Measurements from ENCODE around the gene SUCO. TPM values are rescaled to one million over a fixed set of nuclear protein-coding genes. Genes with fewer than 3 reads are reported as not detected.

SUCO gene
- total and polyA plus RNA-seq, 2 experiments from 2014 or later = 39.1 to 113 TPM

DNA sequence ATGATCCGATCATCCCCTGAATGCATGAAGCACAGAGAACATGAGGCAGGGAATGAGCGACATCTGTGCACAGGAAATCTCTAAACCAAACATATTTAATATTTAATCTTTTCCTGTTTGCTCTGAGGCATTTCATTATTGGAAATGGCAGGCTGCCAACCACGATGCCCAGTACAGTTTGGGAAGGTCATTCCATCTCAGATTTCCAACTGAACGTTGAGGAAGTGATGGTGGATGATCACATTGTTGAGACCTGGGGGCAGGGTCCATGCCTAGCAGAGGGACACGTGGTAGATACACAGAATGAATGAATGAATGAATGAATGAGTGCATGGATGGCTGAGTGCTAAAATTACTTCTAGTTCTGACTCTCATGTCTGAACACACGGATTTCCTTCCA lies 110.0 kb downstream of the SUCO start:
- Histone ChIP-seq H3K79me2 (no peaks in the 10 kb centered on the region), H3K4me2 (no peak overlapping the region), H3K9me3 (ENCODE audit: low read depth) (no peaks in the 10 kb centered on the region), H3K27me3 (no peaks in the 10 kb centered on the region), H3K4me3 (no peak overlapping the region), H3K36me3 (replicated peaks; ENCODE audit: insufficient read depth, low read depth) (no peaks in the 10 kb centered on the region), H3K9me2 (replicated peaks; ENCODE audit: insufficient read depth) (no peaks in the 10 kb centered on the region), H3K27ac (no peak overlapping the region), H2AFZ (no peak overlapping the region), H4K20me1 (ENCODE audit: insufficient read depth, poor library complexity, severe bottlenecking) (no peaks in the 10 kb centered on the region), H3K4me1 (ENCODE audit: insufficient read depth) (peaks cover 4% of the 10 kb centered on the region)
- WGBS (ENCODE audit: low lambda C conversion rate, missing lambda C conversion rate) = 81% methylated on average over 6 of the region's 6 CpGs
- no peak for TF ChIP-seq EZH2phosphoT487 (IDR thresholded peaks at IDR 0.05; ENCODE audit: low read depth, severe bottlenecking, unreplicated experiment)
- TF ChIP-seq, protein P1, sequence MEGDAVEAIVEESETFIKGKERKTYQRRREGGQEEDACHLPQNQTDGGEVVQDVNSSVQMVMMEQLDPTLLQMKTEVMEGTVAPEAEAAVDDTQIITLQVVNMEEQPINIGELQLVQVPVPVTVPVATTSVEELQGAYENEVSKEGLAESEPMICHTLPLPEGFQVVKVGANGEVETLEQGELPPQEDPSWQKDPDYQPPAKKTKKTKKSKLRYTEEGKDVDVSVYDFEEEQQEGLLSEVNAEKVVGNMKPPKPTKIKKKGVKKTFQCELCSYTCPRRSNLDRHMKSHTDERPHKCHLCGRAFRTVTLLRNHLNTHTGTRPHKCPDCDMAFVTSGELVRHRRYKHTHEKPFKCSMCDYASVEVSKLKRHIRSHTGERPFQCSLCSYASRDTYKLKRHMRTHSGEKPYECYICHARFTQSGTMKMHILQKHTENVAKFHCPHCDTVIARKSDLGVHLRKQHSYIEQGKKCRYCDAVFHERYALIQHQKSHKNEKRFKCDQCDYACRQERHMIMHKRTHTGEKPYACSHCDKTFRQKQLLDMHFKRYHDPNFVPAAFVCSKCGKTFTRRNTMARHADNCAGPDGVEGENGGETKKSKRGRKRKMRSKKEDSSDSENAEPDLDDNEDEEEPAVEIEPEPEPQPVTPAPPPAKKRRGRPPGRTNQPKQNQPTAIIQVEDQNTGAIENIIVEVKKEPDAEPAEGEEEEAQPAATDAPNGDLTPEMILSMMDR (IDR thresholded peaks at IDR 0.05; ENCODE audit: poor library complexity) = no peak
- TF ChIP-seq EZH2 (IDR thresholded peaks at IDR 0.05; ENCODE audit: borderline replicate concordance) = no peak
- no peak for DNase-seq (ENCODE audit: low spot score)

DNA sequence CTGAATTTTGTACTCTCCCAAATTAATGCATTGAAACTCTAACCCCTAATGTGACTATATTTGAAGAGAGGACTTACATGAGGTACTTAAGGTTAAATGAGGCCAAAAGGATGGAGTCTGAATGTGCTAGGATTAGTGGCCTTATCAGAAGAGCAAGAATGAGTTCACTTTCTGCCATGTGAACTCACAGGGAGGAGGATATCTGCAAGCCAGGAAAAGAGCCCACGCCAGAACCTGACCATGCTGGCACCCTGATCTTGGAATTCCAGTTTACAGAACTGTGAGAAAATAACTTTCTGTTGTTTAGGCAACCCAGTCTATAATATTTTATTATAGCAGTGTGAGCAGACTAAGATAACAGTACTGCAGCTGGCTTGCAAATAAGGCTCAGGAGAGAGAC lies 113.7 kb downstream of the SUCO start:
- TF ChIP-seq EZH2phosphoT487 (IDR thresholded peaks at IDR 0.05; ENCODE audit: low read depth, severe bottlenecking, unreplicated experiment) (no peak), EZH2 (IDR thresholded peaks at IDR 0.05; ENCODE audit: borderline replicate concordance) (no peak)
- TF ChIP-seq, protein P1 (IDR thresholded peaks at IDR 0.05; ENCODE audit: poor library complexity) = no peak
- Histone ChIP-seq H3K4me1 (ENCODE audit: insufficient read depth) (no peaks in the 10 kb centered on the region), H3K9me2 (replicated peaks; ENCODE audit: insufficient read depth) (no peaks in the 10 kb centered on the region), H3K27ac (no peak overlapping the region), H2AFZ (no peak overlapping the region), H4K20me1 (ENCODE audit: insufficient read depth, poor library complexity, severe bottlenecking) (no peaks in the 10 kb centered on the region), H3K4me3 (no peak overlapping the region), H3K36me3 (replicated peaks; ENCODE audit: insufficient read depth, low read depth) (no peaks in the 10 kb centered on the region), H3K27me3 (no peaks in the 10 kb centered on the region), H3K9me3 (ENCODE audit: low read depth) (no peaks in the 10 kb centered on the region), H3K4me2 (no peak overlapping the region), H3K79me2 (no peaks in the 10 kb centered on the region)
- no peak for DNase-seq (ENCODE audit: low spot score)
- 78% methylated on average over 1 of the region's 1 CpG for WGBS (ENCODE audit: low lambda C conversion rate, missing lambda C conversion rate)

DNA sequence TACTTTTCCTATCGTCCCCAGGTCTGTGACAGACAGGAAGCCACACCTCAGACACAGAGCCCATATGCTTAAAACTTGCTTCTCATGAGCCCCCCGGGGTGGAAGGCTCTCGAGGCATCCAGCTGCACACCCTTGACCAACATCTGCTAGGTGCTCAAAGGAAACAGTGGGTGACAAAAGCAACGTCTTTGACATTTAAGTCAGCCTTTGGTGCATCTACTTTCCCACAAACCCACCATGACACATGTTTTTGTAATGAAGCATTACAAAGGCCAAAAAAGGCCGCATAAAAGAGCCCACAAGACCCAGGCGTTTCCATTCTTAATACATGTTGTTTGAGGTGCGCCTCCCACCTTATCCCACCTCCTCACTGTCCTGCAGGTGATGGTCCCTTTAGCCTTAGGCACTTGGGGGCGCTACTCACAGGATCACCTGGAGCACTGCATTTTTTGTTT lies 114.2 kb downstream of the SUCO start:
- Histone ChIP-seq H2AFZ (no peak overlapping the region), H3K9me3 (ENCODE audit: low read depth) (no peaks in the 10 kb centered on the region), H3K4me2 (no peak overlapping the region), H3K27ac (no peak overlapping the region), H3K4me3 (no peak overlapping the region), H4K20me1 (ENCODE audit: insufficient read depth, poor library complexity, severe bottlenecking) (no peaks in the 10 kb centered on the region), H3K9me2 (replicated peaks; ENCODE audit: insufficient read depth) (no peaks in the 10 kb centered on the region), H3K27me3 (no peaks in the 10 kb centered on the region), H3K79me2 (no peaks in the 10 kb centered on the region), H3K4me1 (ENCODE audit: insufficient read depth) (no peaks in the 10 kb centered on the region), H3K36me3 (replicated peaks; ENCODE audit: insufficient read depth, low read depth) (no peaks in the 10 kb centered on the region)
- TF ChIP-seq, protein P1 (IDR thresholded peaks at IDR 0.05; ENCODE audit: poor library complexity) = no peak
- TF ChIP-seq EZH2phosphoT487 (IDR thresholded peaks at IDR 0.05; ENCODE audit: low read depth, severe bottlenecking, unreplicated experiment) (no peak), EZH2 (IDR thresholded peaks at IDR 0.05; ENCODE audit: borderline replicate concordance) (no peak)
- 88% methylated on average over 8 of the region's 8 CpGs for WGBS (ENCODE audit: low lambda C conversion rate, missing lambda C conversion rate)
- no peak for DNase-seq (ENCODE audit: low spot score)

DNA sequence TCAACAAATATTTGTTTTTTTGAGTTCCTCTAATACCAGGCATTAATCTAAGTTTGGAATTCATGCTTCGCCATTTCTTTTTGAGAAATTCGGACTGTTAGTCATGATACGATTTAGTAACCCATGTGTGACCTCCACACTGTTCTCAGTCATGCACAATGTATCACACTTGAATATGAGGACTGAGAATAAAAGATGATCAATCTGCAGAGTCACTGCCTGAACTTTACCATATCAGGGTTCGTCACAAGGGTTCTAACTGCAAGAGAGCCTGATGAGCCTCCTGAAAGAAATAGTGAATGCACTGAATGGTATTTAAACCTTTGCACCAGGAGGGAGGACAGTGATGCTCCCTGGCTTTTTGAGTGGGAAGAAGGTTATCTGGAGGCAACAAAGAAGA lies 115.0 kb downstream of the SUCO start:
- Histone ChIP-seq H3K9me3 (ENCODE audit: low read depth) (no peaks in the 10 kb centered on the region), H2AFZ (no peak overlapping the region), H3K9me2 (replicated peaks; ENCODE audit: insufficient read depth) (no peaks in the 10 kb centered on the region), H3K27me3 (no peaks in the 10 kb centered on the region), H3K4me1 (ENCODE audit: insufficient read depth) (no peaks in the 10 kb centered on the region), H4K20me1 (ENCODE audit: insufficient read depth, poor library complexity, severe bottlenecking) (no peaks in the 10 kb centered on the region), H3K4me2 (no peak overlapping the region), H3K4me3 (no peak overlapping the region), H3K27ac (no peak overlapping the region), H3K79me2 (no peaks in the 10 kb centered on the region), H3K36me3 (replicated peaks; ENCODE audit: insufficient read depth, low read depth) (no peaks in the 10 kb centered on the region)
- no peak for DNase-seq (ENCODE audit: low spot score)
- TF ChIP-seq EZH2phosphoT487 (IDR thresholded peaks at IDR 0.05; ENCODE audit: low read depth, severe bottlenecking, unreplicated experiment) (no peak), EZH2 (IDR thresholded peaks at IDR 0.05; ENCODE audit: borderline replicate concordance) (no peak)
- TF ChIP-seq, protein P1 (IDR thresholded peaks at IDR 0.05; ENCODE audit: poor library complexity) = no peak
- WGBS (ENCODE audit: low lambda C conversion rate, missing lambda C conversion rate) = 98% methylated on average over 4 of the region's 4 CpGs
